Activated CD8-positive, alpha-beta memory T cell treated with anti-CD3 and anti-CD28 coated beads, Interleukin-2, amount 50 U/mL, for 1 hour (primary cell): ENCODE measurements around the gene NFIL3.
"Not testable (repeated sequence)": the region's sequence is repeated elsewhere in the genome, so short reads cannot be mapped to it uniquely, and the experiment has no call there.

Experiments used
- DNase-seq: peaks from one replicate; pipeline ENCODE4 v3.0.0-alpha.2; 2020; ENCODE audit errors: extremely low read depth

Gene NFIL3

GRCh38 chr9:91395106-91395552, 28.5 kb downstream of the NFIL3 start:
- DNase-seq, result no peak

- no peak for DNase-seq
These were observed 29.8 kb downstream of the NFIL3 start for GRCh38 chr9:91393826-91394225.

DNA sequence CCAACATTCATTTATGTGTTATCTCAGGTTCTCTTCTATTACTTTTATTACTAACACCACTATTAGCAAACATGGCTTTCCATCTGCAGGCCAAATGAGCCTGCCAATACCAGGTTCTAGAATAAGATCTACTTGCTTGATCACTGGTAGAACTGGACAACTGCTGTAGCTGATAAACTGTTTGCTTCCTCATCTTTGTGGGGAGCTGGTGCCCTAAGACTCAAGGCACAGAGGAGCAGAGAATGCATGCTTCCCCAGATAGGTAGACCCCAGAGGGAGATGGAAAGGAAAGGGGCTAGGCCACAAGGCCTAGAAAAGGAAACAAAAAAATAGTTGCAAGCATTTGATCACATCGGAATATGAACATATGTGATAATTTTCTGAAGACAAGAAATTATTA, 31.2 kb downstream of the NFIL3 start:
- DNase-seq, result no peak

- DNase-seq, result no peak
These were observed 31.8 kb downstream of the NFIL3 start for GRCh38 chr9:91391818-91392217.

DNA sequence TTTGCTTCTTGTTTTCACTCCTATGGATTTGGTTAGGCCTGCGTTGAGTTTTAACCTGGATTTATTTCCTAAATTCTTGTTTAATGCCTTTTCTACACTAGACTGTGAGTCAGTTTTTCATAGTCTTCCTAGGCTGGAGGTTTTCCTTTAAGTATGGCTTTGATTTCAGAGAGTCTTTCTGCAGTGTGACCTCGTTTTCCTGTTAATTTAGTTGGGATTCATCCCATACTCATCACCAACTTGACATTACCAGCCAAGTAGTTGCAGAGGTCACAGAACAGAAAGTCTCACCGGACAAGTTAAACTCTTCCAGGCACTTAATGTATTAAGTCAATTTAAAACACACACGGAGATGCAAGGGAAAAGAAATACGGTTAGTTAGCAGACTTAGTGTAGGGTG, 32.2 kb downstream of the NFIL3 start:
- no peak for DNase-seq

DNA sequence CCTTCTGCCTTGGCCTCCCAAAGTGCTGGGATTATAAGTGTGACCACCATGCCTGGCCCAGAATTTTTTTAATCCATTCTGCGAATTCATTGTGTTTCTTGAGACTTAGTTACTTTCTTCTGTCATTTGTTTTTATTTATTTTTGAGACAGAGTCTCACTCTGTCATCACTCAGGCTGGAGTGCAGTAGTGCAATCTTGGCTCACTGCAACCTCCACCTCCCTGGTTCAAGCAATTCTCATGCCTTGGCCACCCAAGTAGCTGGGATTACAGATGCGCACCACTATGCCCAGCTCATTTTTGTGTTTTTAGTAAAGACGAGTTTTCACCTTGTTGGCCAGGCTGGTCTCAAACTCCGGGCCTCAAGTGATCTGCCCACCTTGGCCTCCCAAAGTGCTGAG, 33.9 kb downstream of the NFIL3 start:
- DNase-seq, result not testable (repeated sequence)

- no peak for DNase-seq
These were observed 36.9 kb downstream of the NFIL3 start for GRCh38 chr9:91386765-91387164.

DNA sequence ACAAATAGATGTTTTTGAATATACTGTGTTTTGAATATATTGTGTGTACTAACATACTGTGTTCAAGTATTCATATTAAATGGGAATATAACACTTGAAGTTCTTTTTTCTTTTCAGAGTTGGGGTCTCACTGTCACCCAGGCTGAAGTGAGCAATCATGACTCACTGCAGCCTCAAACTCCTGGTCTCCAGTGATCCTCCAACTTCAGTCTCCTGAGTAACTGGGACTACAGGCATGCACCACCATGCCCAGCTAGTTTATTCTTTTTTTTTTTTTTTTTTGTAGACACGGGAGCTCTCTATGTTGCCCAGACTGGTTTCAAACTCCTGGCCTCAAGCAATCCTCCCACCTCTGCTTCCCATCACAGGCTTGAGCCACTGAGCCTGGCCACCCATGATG, 38.7 kb downstream of the NFIL3 start:
- DNase-seq, result no peak

DNA sequence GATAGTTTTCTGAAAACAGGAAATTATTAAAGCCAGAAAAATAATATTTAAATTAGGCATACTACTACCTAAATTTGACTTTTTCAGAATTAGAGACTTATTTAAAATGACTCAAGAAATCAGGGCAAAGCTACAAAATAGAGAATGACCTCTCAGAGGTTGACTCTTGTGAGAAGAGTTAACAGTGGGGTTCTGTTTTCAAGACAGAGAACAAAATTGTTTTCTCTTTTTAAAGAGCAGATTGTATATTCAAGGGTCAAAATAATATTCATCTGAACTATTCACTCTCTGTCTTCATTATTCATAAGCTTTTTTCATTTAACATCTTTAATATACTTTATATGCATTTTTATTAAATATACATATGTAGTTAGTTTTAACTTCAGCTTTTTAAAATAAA, 40.1 kb downstream of the NFIL3 start:
- DNase-seq, result no peak

DNA sequence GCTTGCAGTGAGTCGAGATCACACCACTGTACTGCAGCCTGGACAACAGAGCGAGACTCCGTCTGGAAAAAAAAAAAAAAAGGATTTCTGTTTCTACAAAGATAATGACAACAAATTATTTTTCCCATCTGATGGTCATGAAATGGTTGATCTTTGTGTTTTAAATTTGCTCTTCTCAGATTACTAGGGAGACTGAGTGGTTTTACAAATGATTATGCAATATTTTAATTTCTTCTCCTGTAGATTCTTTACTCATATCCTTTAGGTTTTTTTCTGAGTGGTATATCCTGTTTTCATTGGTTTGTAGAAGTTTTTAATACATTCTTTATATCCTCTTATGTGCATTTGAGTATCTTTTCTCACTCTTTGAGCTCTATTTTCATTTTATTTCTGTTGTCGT, 41.3 kb downstream of the NFIL3 start:
- no peak for DNase-seq

GRCh38 chr9:91379426-91379825, 44.2 kb downstream of the NFIL3 start:
- DNase-seq, result no peak

GRCh38 chr9:91378695-91379127, 44.9 kb downstream of the NFIL3 start:
- no peak for DNase-seq

GRCh38 chr9:91378054-91378453, 45.6 kb downstream of the NFIL3 start:
- DNase-seq, result not testable (repeated sequence)

DNA sequence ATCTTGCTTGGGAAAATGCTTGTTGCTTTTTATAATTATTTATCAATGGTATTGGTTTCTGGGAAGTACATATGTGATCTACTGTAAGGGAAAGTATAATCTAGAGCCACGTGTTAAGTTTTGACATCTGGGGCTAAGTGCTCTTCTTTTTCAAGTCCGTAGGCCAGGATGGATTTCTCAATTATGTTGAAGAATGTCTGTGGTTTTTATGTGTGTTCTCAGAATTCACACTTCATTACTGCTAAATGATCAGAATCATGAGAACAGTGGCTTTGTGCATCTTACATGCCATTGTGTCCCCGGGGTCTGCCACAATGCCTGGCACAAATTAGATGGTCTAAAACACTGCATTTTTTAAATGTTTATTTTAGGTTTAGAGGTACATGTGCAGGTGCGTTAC, 47.4 kb downstream of the NFIL3 start:
- DNase-seq, result no peak

- DNase-seq, result no peak
These were observed 48.7 kb downstream of the NFIL3 start for GRCh38 chr9:91374939-91375338.

DNA sequence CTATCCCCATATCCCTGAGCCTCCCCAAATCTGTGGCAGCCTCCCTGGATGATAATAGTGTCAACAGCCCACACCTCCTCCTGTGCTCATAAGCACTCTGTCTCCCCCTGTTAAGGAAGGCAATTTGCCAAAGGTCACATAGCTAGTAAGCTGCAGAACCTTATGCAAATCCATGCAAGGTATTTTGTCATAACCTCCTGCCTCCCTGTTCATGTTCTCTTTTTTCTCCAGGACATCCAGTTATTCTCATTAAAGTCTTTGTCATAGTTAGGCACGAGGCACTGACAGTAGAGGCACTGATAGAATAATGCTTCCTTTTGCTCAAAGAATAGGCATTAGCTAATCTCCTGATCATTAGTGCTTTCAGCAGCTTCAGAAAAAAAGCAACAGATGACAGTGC, 51.7 kb downstream of the NFIL3 start:
- no peak for DNase-seq

- DNase-seq, result not testable (repeated sequence)
These were observed 53.6 kb downstream of the NFIL3 start for GRCh38 chr9:91370006-91370405.

DNA sequence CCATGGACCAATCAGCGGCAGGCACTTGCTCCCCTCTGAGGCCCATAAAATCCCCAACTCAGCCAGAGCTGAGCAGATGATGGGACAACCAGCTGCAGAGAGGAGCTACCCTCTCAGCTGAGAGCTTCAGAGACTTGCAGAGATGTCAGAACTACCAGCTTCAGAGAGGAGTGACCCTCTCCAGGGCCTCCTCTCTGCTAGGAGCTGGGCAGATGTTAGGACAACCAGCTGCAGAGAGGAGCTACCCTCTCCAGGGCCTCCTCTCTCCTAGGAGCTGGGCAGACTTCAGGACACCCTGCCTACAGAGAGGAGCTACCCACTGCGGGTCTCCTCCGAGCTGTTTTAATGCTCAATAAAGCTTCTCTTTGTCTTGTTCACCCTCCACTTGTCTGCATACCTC, 58.9 kb downstream of the NFIL3 start:
- DNase-seq, result no peak

DNA sequence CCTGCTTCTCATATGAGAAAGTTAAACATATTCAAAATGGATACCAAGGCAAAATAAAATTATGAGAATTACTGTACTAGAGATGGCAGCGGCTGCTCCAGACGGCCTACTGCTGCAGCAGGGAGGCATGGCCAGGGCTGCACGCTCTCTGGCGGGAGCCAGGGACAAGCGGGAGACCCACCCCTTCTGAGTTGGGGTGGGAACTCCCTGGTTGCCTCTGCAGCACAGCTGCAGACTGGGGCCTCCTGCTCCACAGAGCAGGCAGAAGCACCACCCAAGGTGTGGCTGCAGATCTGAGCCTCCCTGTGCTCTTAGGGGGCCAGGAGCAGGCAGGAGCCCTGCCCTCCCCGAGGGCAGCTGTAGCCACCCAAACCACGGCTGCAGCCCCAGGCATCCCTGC, 59.6 kb downstream of the NFIL3 start:
- no peak for DNase-seq

GRCh38 chr9:91362051-91362611, 61.5 kb downstream of the NFIL3 start:
- no peak for DNase-seq

GRCh38 chr9:91361291-91362050, 62.2 kb downstream of the NFIL3 start, which contains the start of gene AUH:
AUH (minus strand) TSS chr9:91361918; CDS start chr9:91361889, 29 bp downstream.
- peak; percentile 36 for DNase-seq

- no peak for DNase-seq
These were observed 62.9 kb downstream of the NFIL3 start for GRCh38 chr9:91360551-91361290.
